GM12892 (cell line): Measurements from ENCODE around the gene WDR5.

Experiments used
- POLR2A ChIP-seq: IDR thresholded peaks from 2 replicates; pipeline ENCODE4 v1.6.1; 2011; ENCODE audit warnings: low read depth, low read length, control low read depth
- POLR2AphosphoS5 ChIP-seq: IDR thresholded peaks from 2 replicates; pipeline ENCODE4 v1.6.1; 2011; ENCODE audit warnings: low read depth, low read length, control low read depth
- TAF1 ChIP-seq: IDR thresholded peaks from 2 replicates; pipeline ENCODE4 v1.6.1; 2011; ENCODE audit warnings: low read depth, mild to moderate bottlenecking, control low read depth, low read length, borderline replicate concordance

GRCh38 chr9:134150557-134151214 is 14.8 kb downstream of the WDR5 start:
- TF ChIP-seq TAF1, result no peak
- TF ChIP-seq POLR2A, result no peak
- no peak for TF ChIP-seq POLR2AphosphoS5
